ENCODE results near the gene GSTA2. TPM values are rescaled to one million over a fixed set of nuclear protein-coding genes. Genes with fewer than 3 reads are reported as not detected.

GSTA2 gene
- total RNA-seq, 2 donors from 2014 or later, result not detected

DNA sequence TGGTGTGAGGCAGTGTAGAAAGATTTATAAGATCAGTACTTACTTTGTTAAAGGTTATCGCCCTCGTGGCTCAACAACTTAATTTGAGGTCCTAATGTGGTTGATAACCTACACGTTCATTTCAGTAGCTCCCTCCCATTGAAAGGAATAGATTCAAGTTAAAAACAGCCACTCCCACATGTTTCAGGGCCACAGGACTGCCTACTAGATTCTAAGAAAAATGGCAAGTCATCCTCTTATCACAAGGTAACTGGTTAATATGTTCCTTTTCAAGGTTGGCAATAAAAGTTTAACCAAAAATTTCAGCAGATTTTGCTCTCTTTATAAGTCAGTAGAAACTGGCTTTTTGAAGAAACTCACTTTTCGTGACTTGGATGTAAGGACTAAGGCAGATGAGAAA lies 17.1 kb downstream of the GSTA2 start:
- Mint-ChIP-seq H3K27me3 (peaks cover 21% of the 10 kb centered on the region), H3K4me1 (no peaks in the 10 kb centered on the region), H3K27ac (no peak overlapping the region), H3K36me3 (ENCODE audit: low read depth) (no peaks in the 10 kb centered on the region), H3K4me3 (no peak overlapping the region), H3K9me3 (no peaks in the 10 kb centered on the region)
- ATAC-seq (replicated peaks), result no peak

GRCh38 chr6:52745764-52746201 lies 17.5 kb downstream of the GSTA2 start:
- ATAC-seq (replicated peaks), result no peak
- no peaks in the 10 kb centered on the region for H3K4me1 Mint-ChIP-seq
- H3K27ac Mint-ChIP-seq, result no peak overlapping the region
- H3K4me3 Mint-ChIP-seq, result no peak overlapping the region
- H3K27me3 Mint-ChIP-seq, result peaks cover 22% of the 10 kb centered on the region
- H3K36me3 Mint-ChIP-seq (ENCODE audit: low read depth), result no peaks in the 10 kb centered on the region
- no peaks in the 10 kb centered on the region for H3K9me3 Mint-ChIP-seq

DNA sequence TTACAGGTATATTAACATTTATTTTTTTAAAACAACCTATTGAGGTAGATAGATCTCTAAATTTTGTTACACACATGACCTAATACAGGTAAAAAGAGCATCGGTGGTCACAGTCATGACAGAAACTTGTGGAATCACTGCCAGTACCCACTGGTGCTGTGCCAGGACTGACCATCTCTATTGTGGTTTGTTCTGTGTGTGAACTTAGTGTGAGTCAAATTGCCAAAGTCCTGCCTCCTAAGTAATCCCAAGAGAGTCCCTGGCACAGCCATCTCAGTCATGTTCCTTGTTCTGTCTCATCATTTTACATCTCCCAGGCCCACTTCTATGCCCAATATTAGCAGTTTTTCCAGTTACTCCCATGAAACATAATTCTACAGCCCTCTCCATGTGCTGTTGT lies 21.4 kb downstream of the GSTA2 start:
- no peaks in the 10 kb centered on the region for H3K36me3 Mint-ChIP-seq (ENCODE audit: low read depth)
- peaks cover 4% of the 10 kb centered on the region for H3K9me3 Mint-ChIP-seq
- no peaks in the 10 kb centered on the region for H3K4me1 Mint-ChIP-seq
- H3K27ac Mint-ChIP-seq, result no peak overlapping the region
- peaks cover 24% of the 10 kb centered on the region for H3K27me3 Mint-ChIP-seq
- no peak for ATAC-seq (replicated peaks)
- no peak overlapping the region for H3K4me3 Mint-ChIP-seq

GRCh38 chr6:52739627-52740026 lies 23.6 kb downstream of the GSTA2 start:
- H3K4me1 Mint-ChIP-seq, result no peaks in the 10 kb centered on the region

DNA sequence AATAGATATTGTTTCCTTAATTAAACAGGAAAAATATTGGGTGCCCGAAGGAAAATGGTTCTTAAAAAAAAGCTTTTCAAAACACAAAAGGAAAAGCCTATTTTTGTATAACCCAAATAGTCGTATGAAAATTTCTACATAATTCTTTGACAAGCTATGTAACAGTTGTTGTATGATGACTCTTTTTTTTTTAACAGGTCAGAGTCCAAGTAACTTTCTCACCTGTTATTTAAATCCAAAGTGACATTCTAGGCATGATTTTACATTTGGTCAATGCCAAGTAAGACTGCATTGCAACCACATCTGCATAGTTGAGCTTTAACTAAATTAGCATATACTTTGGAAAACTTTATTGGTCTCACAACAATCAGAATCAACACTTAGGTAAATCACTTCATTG lies 24.1 kb downstream of the GSTA2 start:
- ATAC-seq (replicated peaks), result no peak
- no peak overlapping the region for H3K4me3 Mint-ChIP-seq
- peaks cover 20% of the 10 kb centered on the region for H3K27me3 Mint-ChIP-seq
- no peaks in the 10 kb centered on the region for H3K4me1 Mint-ChIP-seq
- no peaks in the 10 kb centered on the region for H3K36me3 Mint-ChIP-seq (ENCODE audit: low read depth)
- peaks cover 4% of the 10 kb centered on the region for H3K9me3 Mint-ChIP-seq
- no peak overlapping the region for H3K27ac Mint-ChIP-seq

More at GRCh38 chr6:52739627-52740026, 23.6 kb downstream of the GSTA2 start:
- Mint-ChIP-seq H3K27ac (no peak overlapping the region), H3K27me3 (peaks cover 24% of the 10 kb centered on the region), H3K4me3 (no peak overlapping the region), H3K9me3 (peaks cover 4% of the 10 kb centered on the region), H3K36me3 (ENCODE audit: low read depth) (no peaks in the 10 kb centered on the region)
- no peak for ATAC-seq (replicated peaks)

DNA sequence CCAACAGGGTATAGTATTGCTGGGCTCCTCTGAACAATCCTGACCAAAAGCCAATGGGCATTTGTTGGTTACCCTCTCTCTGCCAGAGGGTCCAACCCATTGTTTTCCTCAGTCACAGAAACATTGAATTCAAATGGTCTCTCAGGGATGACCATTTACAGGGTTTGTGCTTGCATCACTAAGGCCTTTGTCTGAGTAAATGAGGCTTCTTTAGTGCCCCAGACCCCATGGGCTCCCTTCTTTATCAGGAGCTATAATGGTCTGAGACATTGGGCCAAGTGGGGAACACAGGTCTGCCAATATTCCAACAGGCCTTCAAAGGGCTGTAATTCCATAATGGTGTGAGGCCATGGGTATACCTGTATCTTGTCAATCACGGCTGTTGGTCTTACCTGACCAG lies 27.1 kb downstream of the GSTA2 start:
- Mint-ChIP-seq H3K4me1 (no peaks in the 10 kb centered on the region), H3K36me3 (ENCODE audit: low read depth) (no peaks in the 10 kb centered on the region), H3K27ac (no peak overlapping the region), H3K4me3 (no peak overlapping the region), H3K27me3 (peaks cover 6% of the 10 kb centered on the region), H3K9me3 (peaks cover 4% of the 10 kb centered on the region)
- ATAC-seq (replicated peaks), result no peak

DNA sequence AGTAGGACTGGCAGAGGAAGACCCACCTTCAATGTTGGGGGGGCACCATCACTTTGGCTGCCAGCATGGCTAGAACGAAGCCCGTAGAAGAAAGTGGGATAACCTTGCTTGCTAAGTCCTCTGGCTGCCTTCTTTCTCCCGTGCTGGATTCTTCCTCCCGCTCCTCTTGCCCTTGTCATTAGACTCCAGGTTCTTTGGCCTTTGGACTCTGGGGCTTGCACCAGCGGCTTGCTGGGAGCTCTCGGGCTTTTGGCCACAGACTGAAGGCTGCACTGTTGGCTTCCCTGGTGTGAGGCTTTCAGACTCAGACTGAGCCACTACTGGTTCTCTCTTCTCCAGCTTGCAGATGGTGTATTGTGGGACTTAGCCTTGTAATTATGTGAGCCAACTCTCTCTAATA lies 28.2 kb downstream of the GSTA2 start:
- H3K9me3 Mint-ChIP-seq, result no peaks in the 10 kb centered on the region
- H3K4me3 Mint-ChIP-seq, result no peak overlapping the region
- no peaks in the 10 kb centered on the region for H3K4me1 Mint-ChIP-seq
- H3K36me3 Mint-ChIP-seq (ENCODE audit: low read depth), result no peaks in the 10 kb centered on the region
- H3K27me3 Mint-ChIP-seq, result no peaks in the 10 kb centered on the region
- H3K27ac Mint-ChIP-seq, result no peak overlapping the region
- no peak for ATAC-seq (replicated peaks)

DNA sequence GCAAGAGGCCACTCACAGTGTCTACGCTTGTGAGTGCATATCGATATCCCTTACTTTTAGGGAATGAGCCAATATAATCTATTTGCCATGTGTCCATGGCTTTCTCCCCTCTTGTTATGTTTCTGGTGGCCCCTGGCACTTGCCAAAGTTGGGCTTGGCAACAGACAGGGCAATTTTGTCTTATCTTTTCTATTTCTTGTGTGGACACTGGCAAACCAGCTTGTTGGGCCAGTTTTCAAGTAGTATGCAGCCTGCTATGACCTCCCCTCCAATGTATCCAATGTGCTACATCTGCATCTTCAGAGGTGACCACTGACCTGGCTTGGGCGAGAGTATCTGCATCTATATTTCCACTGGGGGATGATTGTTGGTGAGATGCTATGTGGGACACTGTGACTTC lies 29.2 kb downstream of the GSTA2 start:
- ATAC-seq (replicated peaks), result no peak
- no peaks in the 10 kb centered on the region for H3K9me3 Mint-ChIP-seq
- H3K36me3 Mint-ChIP-seq (ENCODE audit: low read depth), result no peaks in the 10 kb centered on the region
- no peaks in the 10 kb centered on the region for H3K4me1 Mint-ChIP-seq
- no peaks in the 10 kb centered on the region for H3K27me3 Mint-ChIP-seq
- H3K27ac Mint-ChIP-seq, result no peak overlapping the region
- no peak overlapping the region for H3K4me3 Mint-ChIP-seq

DNA sequence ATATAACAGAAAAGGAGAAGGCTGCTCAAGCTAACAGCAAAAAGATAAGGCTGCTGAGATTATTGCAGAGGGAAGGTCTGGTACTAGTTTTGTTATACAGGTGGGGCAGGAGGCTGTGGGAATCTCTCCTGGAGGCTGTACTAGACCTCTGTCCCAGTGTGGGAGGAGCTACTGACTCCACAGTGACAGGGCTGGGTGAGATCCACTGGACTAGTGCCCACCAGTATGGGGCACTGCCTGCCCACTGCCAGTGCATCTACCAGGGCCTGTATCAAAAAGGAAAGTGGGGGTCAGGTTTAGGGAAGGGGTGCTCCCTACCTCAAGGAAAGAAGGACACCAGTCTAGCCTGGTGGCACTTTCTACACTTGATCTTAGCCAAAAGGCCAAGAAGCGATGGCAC lies 30.1 kb downstream of the GSTA2 start:
- H3K4me1 Mint-ChIP-seq, result no peaks in the 10 kb centered on the region
- H3K36me3 Mint-ChIP-seq (ENCODE audit: low read depth), result no peaks in the 10 kb centered on the region
- no peaks in the 10 kb centered on the region for H3K27me3 Mint-ChIP-seq
- H3K9me3 Mint-ChIP-seq, result no peaks in the 10 kb centered on the region
- ATAC-seq (replicated peaks), result no peak
- no peak overlapping the region for H3K27ac Mint-ChIP-seq
- no peak overlapping the region for H3K4me3 Mint-ChIP-seq

- Mint-ChIP-seq H3K9me3 (no peaks in the 10 kb centered on the region), H3K27me3 (no peaks in the 10 kb centered on the region), H3K27ac (no peak overlapping the region), H3K4me3 (no peak overlapping the region), H3K36me3 (ENCODE audit: low read depth) (no peaks in the 10 kb centered on the region), H3K4me1 (no peaks in the 10 kb centered on the region)
- no peak for ATAC-seq (replicated peaks)
Observed at GRCh38 chr6:52731719-52732118, 31.6 kb downstream of the GSTA2 start.

DNA sequence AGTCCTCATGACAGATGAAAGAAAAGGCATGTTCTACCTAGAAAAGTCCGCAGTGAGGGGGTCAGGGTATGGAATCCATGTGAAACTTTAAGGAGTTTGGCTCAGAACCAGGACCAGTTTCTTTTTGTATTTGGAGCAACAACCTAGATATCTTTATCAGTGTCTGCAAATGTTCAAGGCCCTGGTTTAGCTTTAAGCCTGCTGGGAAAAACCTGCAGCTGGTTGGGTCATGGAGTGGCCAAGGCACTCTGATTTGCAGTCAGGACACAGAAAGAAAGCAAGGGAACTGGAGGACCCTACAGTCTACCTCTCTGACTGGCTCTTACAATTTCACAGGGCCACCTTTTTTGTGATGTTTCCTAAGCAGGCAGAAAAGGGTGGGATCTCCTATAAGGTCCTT lies 33.7 kb downstream of the GSTA2 start:
- no peaks in the 10 kb centered on the region for H3K4me1 Mint-ChIP-seq
- H3K4me3 Mint-ChIP-seq, result no peak overlapping the region
- H3K27me3 Mint-ChIP-seq, result no peaks in the 10 kb centered on the region
- H3K9me3 Mint-ChIP-seq, result no peaks in the 10 kb centered on the region
- H3K27ac Mint-ChIP-seq, result no peak overlapping the region
- ATAC-seq (replicated peaks), result no peak
- no peaks in the 10 kb centered on the region for H3K36me3 Mint-ChIP-seq (ENCODE audit: low read depth)

GRCh38 chr6:52728394-52728793 lies 34.9 kb downstream of the GSTA2 start:
- Mint-ChIP-seq H3K27me3 (no peaks in the 10 kb centered on the region), H3K9me3 (no peaks in the 10 kb centered on the region), H3K36me3 (ENCODE audit: low read depth) (no peaks in the 10 kb centered on the region), H3K4me1 (no peaks in the 10 kb centered on the region), H3K27ac (no peak overlapping the region), H3K4me3 (no peak overlapping the region)
- no peak for ATAC-seq (replicated peaks)

DNA sequence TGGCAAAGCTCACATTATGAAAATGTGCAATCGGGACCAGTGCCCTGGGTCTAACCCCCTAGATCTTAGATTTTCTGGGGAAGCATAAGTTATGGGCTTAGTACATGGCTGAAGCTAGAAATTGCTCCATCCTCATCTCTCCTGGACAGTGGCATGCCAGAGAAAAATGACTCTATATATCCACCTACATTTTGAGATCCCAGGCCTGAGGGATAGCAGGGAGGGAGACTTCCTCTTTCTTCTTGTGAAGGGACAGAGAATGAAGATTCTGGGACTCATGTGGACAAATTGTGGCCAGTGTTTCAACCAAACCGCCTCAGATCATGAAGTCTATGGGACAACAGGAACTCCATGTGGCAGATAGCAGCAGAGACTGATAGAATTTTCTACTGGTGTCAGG lies 35.4 kb downstream of the GSTA2 start:
- no peaks in the 10 kb centered on the region for H3K4me1 Mint-ChIP-seq
- H3K27ac Mint-ChIP-seq, result no peak overlapping the region
- no peak overlapping the region for H3K4me3 Mint-ChIP-seq
- H3K27me3 Mint-ChIP-seq, result no peaks in the 10 kb centered on the region
- H3K9me3 Mint-ChIP-seq, result no peaks in the 10 kb centered on the region
- no peaks in the 10 kb centered on the region for H3K36me3 Mint-ChIP-seq (ENCODE audit: low read depth)
- no peak for ATAC-seq (replicated peaks)

DNA sequence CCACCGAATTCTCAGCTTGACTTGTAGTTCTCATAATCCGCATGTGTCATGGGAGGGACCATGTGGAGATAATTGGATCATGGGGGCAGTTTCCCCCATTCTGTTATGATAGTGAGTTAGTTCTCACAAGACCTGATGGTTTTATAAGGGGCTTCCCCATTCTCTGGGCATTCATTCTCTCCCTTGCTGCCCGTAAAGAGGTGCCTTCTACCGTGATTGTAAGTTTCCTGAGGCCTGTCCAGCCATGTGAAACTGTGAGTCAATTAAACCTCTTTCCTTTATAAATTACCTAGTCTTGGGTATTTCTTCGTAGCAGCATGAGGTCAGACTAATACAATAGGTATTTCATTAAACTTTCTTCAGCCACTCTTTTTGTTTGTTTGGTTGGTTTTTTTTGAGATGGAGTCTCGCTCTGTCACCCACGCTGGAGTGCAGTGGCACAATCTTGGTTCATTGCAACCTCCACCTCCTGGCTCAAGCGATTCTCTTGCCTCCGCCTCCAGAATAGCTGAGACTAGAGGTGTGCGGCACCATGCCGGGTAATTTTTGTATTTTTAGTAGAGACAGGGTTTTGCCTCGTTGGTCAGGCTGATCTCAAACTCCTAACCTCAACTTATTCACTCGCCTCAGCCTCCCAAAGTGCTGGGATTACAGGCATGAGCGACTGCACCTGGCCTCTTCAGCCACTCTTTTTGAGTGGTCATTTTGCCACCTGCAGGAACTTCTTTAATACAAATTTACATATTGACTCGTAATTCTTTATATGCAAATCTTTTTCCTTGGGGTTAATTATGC lies 36.3 kb downstream of the GSTA2 start:
- H3K4me3 Mint-ChIP-seq, result no peak overlapping the region
- H3K27ac Mint-ChIP-seq, result no peak overlapping the region
- no peaks in the 10 kb centered on the region for H3K4me1 Mint-ChIP-seq
- no peak for ATAC-seq (replicated peaks)
- no peaks in the 10 kb centered on the region for H3K9me3 Mint-ChIP-seq
- no peaks in the 10 kb centered on the region for H3K36me3 Mint-ChIP-seq (ENCODE audit: low read depth)
- no peaks in the 10 kb centered on the region for H3K27me3 Mint-ChIP-seq

DNA sequence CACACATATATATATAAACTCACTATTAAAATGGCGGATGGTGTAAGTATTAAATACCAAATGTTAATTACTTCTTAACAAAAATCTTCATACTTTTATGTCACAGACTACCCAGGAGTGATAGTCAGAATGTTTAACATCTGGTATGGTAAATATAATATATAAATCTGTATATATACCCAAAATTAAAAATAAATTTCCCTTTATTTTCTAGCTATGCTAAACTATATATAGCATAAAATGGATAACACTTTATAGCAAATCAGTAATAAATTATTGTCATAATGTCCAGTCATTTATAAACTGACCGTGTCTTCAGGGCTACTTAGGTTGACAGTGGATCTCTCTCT lies 37.1 kb downstream of the GSTA2 start:
- H3K9me3 Mint-ChIP-seq, result no peaks in the 10 kb centered on the region
- no peak for ATAC-seq (replicated peaks)

More for the DNA sequence above, 37.1 kb downstream of the GSTA2 start:
- Mint-ChIP-seq H3K36me3 (ENCODE audit: low read depth) (no peaks in the 10 kb centered on the region), H3K4me3 (no peak overlapping the region), H3K4me1 (no peaks in the 10 kb centered on the region), H3K27me3 (no peaks in the 10 kb centered on the region), H3K27ac (no peak overlapping the region)
